Astrocyte (in vitro differentiated cells and primary cell): Measurements from ENCODE around the gene PCSK7.

ENCODE experiments used
- EZH2 ChIP-seq: IDR thresholded peaks from 2 replicates; pipeline ENCODE4 v1.6.1; 2012; ENCODE audit warnings: mild to moderate bottlenecking, low read length, inconsistent platforms; ENCODE audit not compliant: insufficient read depth
- TF ChIP-seq, protein P1 (sequence below): IDR thresholded peaks from 2 replicates; pipeline ENCODE4 v1.5.1; 2011; ENCODE audit warnings: low read depth, mild to moderate bottlenecking, inconsistent platforms, low read length, moderate library complexity; ENCODE audit not compliant: insufficient read depth

DNA sequence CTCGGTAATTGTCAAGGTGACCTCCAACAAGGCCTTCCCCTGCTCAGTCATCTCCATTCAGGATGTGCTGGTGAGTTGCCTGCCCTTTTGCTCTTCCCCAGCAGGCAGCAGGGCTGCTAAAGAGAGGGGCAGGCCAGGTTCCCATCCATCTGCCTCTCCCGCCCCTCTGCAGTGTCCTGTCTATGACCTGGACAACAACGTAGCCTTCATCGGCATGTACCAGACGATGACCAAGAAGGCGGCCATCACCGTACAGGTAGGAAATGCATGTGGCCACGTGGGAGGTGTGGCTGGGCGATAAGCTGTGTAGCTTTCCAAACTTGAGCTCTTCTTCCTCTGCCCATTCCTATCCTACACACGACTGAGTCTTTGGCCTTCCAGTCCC is 49.3 kb downstream of the PCSK7 start:
- TF ChIP-seq, protein P1, sequence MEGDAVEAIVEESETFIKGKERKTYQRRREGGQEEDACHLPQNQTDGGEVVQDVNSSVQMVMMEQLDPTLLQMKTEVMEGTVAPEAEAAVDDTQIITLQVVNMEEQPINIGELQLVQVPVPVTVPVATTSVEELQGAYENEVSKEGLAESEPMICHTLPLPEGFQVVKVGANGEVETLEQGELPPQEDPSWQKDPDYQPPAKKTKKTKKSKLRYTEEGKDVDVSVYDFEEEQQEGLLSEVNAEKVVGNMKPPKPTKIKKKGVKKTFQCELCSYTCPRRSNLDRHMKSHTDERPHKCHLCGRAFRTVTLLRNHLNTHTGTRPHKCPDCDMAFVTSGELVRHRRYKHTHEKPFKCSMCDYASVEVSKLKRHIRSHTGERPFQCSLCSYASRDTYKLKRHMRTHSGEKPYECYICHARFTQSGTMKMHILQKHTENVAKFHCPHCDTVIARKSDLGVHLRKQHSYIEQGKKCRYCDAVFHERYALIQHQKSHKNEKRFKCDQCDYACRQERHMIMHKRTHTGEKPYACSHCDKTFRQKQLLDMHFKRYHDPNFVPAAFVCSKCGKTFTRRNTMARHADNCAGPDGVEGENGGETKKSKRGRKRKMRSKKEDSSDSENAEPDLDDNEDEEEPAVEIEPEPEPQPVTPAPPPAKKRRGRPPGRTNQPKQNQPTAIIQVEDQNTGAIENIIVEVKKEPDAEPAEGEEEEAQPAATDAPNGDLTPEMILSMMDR = no peak
- no peak for TF ChIP-seq EZH2
